HCT116 (cell line): ENCODE measurements around the gene CHD2. TPM values are rescaled to one million over a fixed set of nuclear protein-coding genes. Genes with fewer than 3 reads are reported as not detected.

Experiments used
- ATAC-seq: fragments of 200-7000 bp; cut with Tn5 transposase; 2 replicates; pipeline ENCODE4 v1.9.1; 2020; ENCODE audit warnings: mild to moderate bottlenecking, moderate library complexity
- BruUV-seq: library from RNA; stranded (reverse); fragments of 400-500 nt; replicated peaks from 2 replicates; lab custom pipeline; 2021; lab: Mats Ljungman, UMichigan
- CTCF ChIA-PET: fragments of 300-600 bp; sonication (Branson Sonifier 250); formaldehyde crosslinking; loops from one replicate; lab custom pipeline; 2021; ENCODE audit warnings: antibody characterized with exemption; lab: Charles Lee
- POLR2A ChIA-PET: fragments of 300-600, 350-600 bp; sonication (Branson Sonifier 250); formaldehyde crosslinking; loops from one replicate; lab custom pipeline; 2021; ENCODE audit warnings: antibody characterized with exemption; lab: Charles Lee
- RAD21 ChIA-PET, 2 experiments: fragments of 300-600 bp; sonication (Branson Sonifier 250); formaldehyde crosslinking; loops; one replicate each; lab custom pipeline; 2023; ENCODE audit warnings: low total read pairs in 2 of 2; ENCODE audit not compliant: uncharacterized antibody in 2 of 2, unreplicated experiment in 2 of 2, low non-redundant PET in 1 of 2; lab: Charles Lee
- DNase-seq: peaks from one replicate; pipeline ENCODE4 v3.0.0-alpha.2; 2010; ENCODE audit warnings: low read depth, low spot score
- H2AFZ ChIP-seq: fragments of 200-600 bp; shearing (Covaris generic), sonication (generic); 2 replicates; pipeline ENCODE4 v1.6.1; 2017; ENCODE audit warnings: low read depth, mixed run types, mixed read lengths, antibody characterized with exemption, low read length; ENCODE audit not compliant: poor library complexity, severe bottlenecking
- H3K27ac ChIP-seq: 2 replicates; pipeline ENCODE4 v1.5.1; 2012; ENCODE audit warnings: low read depth, low read length
- H3K27me3 ChIP-seq: fragments of 200-600 bp; sonication (generic); 2 replicates; pipeline ENCODE4 v1.6.1; 2016; ENCODE audit warnings: mixed run types, low read length, mixed read lengths; ENCODE audit not compliant: insufficient read depth
- H3K36me3 ChIP-seq, 2 experiments: fragments of 200-500 bp in 1 of 2; fragments of 200-600 bp in 1 of 2; sonication (Bioruptor generic) in 1 of 2; sonication (generic) in 1 of 2; 2 replicates each; pipeline versions ENCODE4 v1.5.1 to v1.6.1; 2014 to 2016; ENCODE audit warnings: low read length in 2 of 2, inconsistent platforms in 1 of 2, mixed read lengths in 1 of 2, mixed run types in 1 of 2; ENCODE audit not compliant: insufficient read depth in 2 of 2, control insufficient read depth in 1 of 2
- H3K4me1 ChIP-seq, 2 experiments: fragments of 200-600 bp in 1 of 2; sonication (generic) in 1 of 2; 2 replicates each; pipeline versions ENCODE4 v1.5.1 to v1.6.1; 2012 to 2017; ENCODE audit warnings: low read length in 2 of 2, inconsistent platforms in 1 of 2, mild to moderate bottlenecking in 1 of 2, mixed read lengths in 1 of 2, mixed run types in 1 of 2, moderate library complexity in 1 of 2; ENCODE audit not compliant: insufficient read depth in 2 of 2, control insufficient read depth in 1 of 2
- H3K4me2 ChIP-seq: fragments of 200-600 bp; sonication (generic); 2 replicates; pipeline ENCODE4 v1.6.1; 2017; ENCODE audit warnings: mixed run types, low read length, mixed read lengths
- H3K4me3 ChIP-seq, 2 experiments: fragments of 200-600 bp in 1 of 2; sonication (generic) in 1 of 2; replicated peaks in 1 of 2; 2 replicates each; pipeline ENCODE4 v1.5.1; 2011 to 2016; ENCODE audit warnings: low read length in 2 of 2, control low read depth in 1 of 2, low read depth in 1 of 2, mild to moderate bottlenecking in 1 of 2, mixed read lengths in 1 of 2, mixed run types in 1 of 2
- H3K79me2 ChIP-seq: fragments of 200-600 bp; sonication (generic); 2 replicates; pipeline ENCODE4 v1.6.1; 2017; ENCODE audit warnings: mild to moderate bottlenecking, mixed run types, low read length, moderate library complexity, mixed read lengths; ENCODE audit not compliant: insufficient read depth
- H3K9ac ChIP-seq: fragments of 200-600 bp; sonication (generic); 2 replicates; pipeline ENCODE4 v1.6.1; 2016; ENCODE audit warnings: low read length, mixed read lengths
- H3K9me2 ChIP-seq: fragments of 200-600 bp; sonication (generic), shearing (Covaris generic); 2 replicates; pipeline ENCODE4 v1.6.1; 2017; ENCODE audit warnings: mixed run types, mild to moderate bottlenecking, moderate library complexity; ENCODE audit not compliant: insufficient read depth
- H3K9me3 ChIP-seq, 2 experiments: fragments of 200-500 bp in 1 of 2; fragments of 200-600 bp in 1 of 2; sonication (Bioruptor generic) in 1 of 2; sonication (generic) in 1 of 2; 2 replicates each; pipeline ENCODE4 v1.6.1; 2014 to 2017; ENCODE audit warnings: low read length in 2 of 2, mixed read lengths in 2 of 2, inconsistent platforms in 1 of 2, low read depth in 1 of 2, mild to moderate bottlenecking in 1 of 2, mixed run types in 1 of 2, moderate library complexity in 1 of 2; ENCODE audit not compliant: control insufficient read depth in 1 of 2, insufficient read depth in 1 of 2
- H4K20me1 ChIP-seq: fragments of 200-600 bp; sonication (generic), shearing (Covaris generic); 2 replicates; pipeline ENCODE4 v1.6.1; 2017; ENCODE audit warnings: mixed run types, mild to moderate bottlenecking, moderate library complexity; ENCODE audit not compliant: insufficient read depth
- CBX3 ChIP-seq: IDR thresholded peaks from 2 replicates; pipeline ENCODE4 v1.6.1; 2012; ENCODE audit warnings: low read depth
- EGR1 ChIP-seq: IDR thresholded peaks from 2 replicates; pipeline ENCODE4 v1.6.1; 2012; ENCODE audit warnings: low read depth
- ELF1 ChIP-seq: IDR thresholded peaks from 2 replicates; pipeline ENCODE4 v1.6.1; 2012; ENCODE audit warnings: low read depth, borderline replicate concordance
- EZH2 ChIP-seq: fragments of 200-600 bp; sonication (generic); IDR thresholded peaks from 2 replicates; pipeline ENCODE4 v1.6.1; 2017; ENCODE audit warnings: antibody characterized with exemption, mixed run types
- FOSL1 ChIP-seq: IDR thresholded peaks from 2 replicates; pipeline ENCODE4 v1.6.1; 2012; ENCODE audit warnings: low read depth
- POLR2A ChIP-seq: IDR thresholded peaks from 2 replicates; pipeline ENCODE4 v1.7.0; 2011; ENCODE audit warnings: borderline replicate concordance; ENCODE audit not compliant: insufficient read depth, insufficient read length; ENCODE audit errors: extremely low read depth
- POLR2AphosphoS5 ChIP-seq: IDR thresholded peaks from 2 replicates; pipeline ENCODE4 v1.6.1; 2011; ENCODE audit warnings: mild to moderate bottlenecking, low read depth, low read length, moderate library complexity
- RAD21 ChIP-seq: IDR thresholded peaks from 2 replicates; pipeline ENCODE4 v1.6.1; 2012; ENCODE audit warnings: low read depth, mild to moderate bottlenecking
- SIN3A ChIP-seq: IDR thresholded peaks from 2 replicates; pipeline ENCODE4 v1.6.1; 2012; ENCODE audit warnings: low read depth
- SP1 ChIP-seq: IDR thresholded peaks from 2 replicates; pipeline ENCODE4 v1.6.1; 2012; ENCODE audit warnings: low read depth
- YY1 ChIP-seq: IDR thresholded peaks from 2 replicates; pipeline ENCODE4 v1.6.1; 2011; ENCODE audit warnings: low read length, low read depth, moderate library complexity, mild to moderate bottlenecking; ENCODE audit not compliant: insufficient replicate concordance; ENCODE audit errors: extremely low read depth
- ZFX ChIP-seq: fragments of 450-650 bp; IDR thresholded peaks from 2 replicates; pipeline ENCODE4 v1.6.1; 2017
- ZNF274 ChIP-seq: fragments of 200-500 bp; sonication (Bioruptor generic); IDR thresholded peaks from 2 replicates; pipeline ENCODE4 v1.6.1; 2014; ENCODE audit warnings: mild to moderate bottlenecking, low read depth, low read length, inconsistent platforms
- intact Hi-C: fragments of 100-400 bp; cut with micrococcal nuclease; formaldehyde crosslinking; loops from 2 replicates; pipeline ENCODE4 v1.10.0; 2022
- total RNA-seq: library from RNA; stranded (reverse); gene quantifications from one replicate; pipeline ENCODE4 v1.2.1, GENCODE V29; 2021; ENCODE audit not compliant: unreplicated experiment
- TF ChIP-seq, protein P1 (sequence below): IDR thresholded peaks from 2 replicates; pipeline ENCODE4 v1.6.1; 2012

CHD2 gene
- total RNA-seq, 1 experiment from 2014 or later = 116 TPM

- H3K9me2 ChIP-seq = no peaks in the 10 kb centered on the region
- BruUV-seq = no TSS peak
- no peaks in the 10 kb centered on the region for H3K9me3 ChIP-seq
- no peaks in the 10 kb centered on the region for H3K27me3 ChIP-seq
- intact Hi-C loops = no loop called here
- TF ChIP-seq ZNF274 (no peak), RAD21 (no peak), EZH2 (no peak), SIN3A (no peak), CBX3 (no peak), EGR1 (no peak), FOSL1 (no peak), SP1 (no peak), ZFX (no peak), POLR2AphosphoS5 (no peak), POLR2A (no peak), ELF1 (no peak), YY1 (no peak)
- TF ChIP-seq, protein P1, sequence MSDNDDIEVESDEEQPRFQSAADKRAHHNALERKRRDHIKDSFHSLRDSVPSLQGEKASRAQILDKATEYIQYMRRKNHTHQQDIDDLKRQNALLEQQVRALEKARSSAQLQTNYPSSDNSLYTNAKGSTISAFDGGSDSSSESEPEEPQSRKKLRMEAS = no peak
- TF ChIP-seq, all 23 proteins: peak for 0
- Histone ChIP-seq H3K4me2 (no peak overlapping the region), H3K9ac (no peak overlapping the region), H3K27ac (no peak overlapping the region), H2AFZ (no peak overlapping the region), H3K36me3 (peaks cover 33 to 51% of the 10 kb centered on the region in 2 experiments), H3K4me3 (no peak overlapping the region), H3K79me2 (peaks cover 82% of the 10 kb centered on the region), H4K20me1 (peaks cover 6% of the 10 kb centered on the region; the same call in 1 of the 2 replicates), H3K4me1 (peaks cover 15 to 24% of the 10 kb centered on the region in 2 experiments; a peak in 3 of 4 replicates)
- ChIA-PET CTCF (no interaction called here), RAD21 (no interaction called here), POLR2A (interaction anchor here (1.1 to 4.1 kb wide), 2 partner anchors 14 to 18 kb away, joined by 3 to 13 read pairs; partner anchors contain the start of gene CHD2)
- no peak for ATAC-seq
- DNase-seq = no peak
Measured at GRCh38 chr15:92886042-92886537, 14.0 kb upstream of the CHD2 start.
